Large intestine (tissue), 3 donors: Measurements from ENCODE around the gene ZFR2. TPM values are rescaled to one million over a fixed set of nuclear protein-coding genes. Genes with fewer than 3 reads are reported as not detected.

ENCODE experiments used
- DNase-seq, 2 donors: peaks; one replicate each; pipeline versions ENCODE4 v3.0.0 to v3.0.0-alpha.2; 2013
- H3K27ac ChIP-seq: one replicate; pipeline ENCODE4 v1.5.1; 2013; ENCODE audit warnings: low read length
- H3K27me3 ChIP-seq: 2 replicates; pipeline ENCODE4 v1.6.1; 2013; ENCODE audit warnings: low read length; ENCODE audit not compliant: control insufficient read depth, insufficient read depth
- H3K36me3 ChIP-seq: 2 replicates; pipeline ENCODE4 v1.6.1; 2013; ENCODE audit warnings: low read length; ENCODE audit not compliant: control insufficient read depth, insufficient read depth
- H3K4me1 ChIP-seq: one replicate; pipeline ENCODE4 v1.6.1; 2013; ENCODE audit warnings: low read length; ENCODE audit not compliant: control insufficient read depth, insufficient read depth
- H3K4me3 ChIP-seq: one replicate; pipeline ENCODE4 v1.5.1; 2013; ENCODE audit warnings: low read length
- H3K9me3 ChIP-seq: one replicate; pipeline ENCODE4 v1.6.1; 2013; ENCODE audit warnings: mild to moderate bottlenecking, low read depth, low read length, moderate library complexity; ENCODE audit not compliant: control insufficient read depth
- WGBS: methylation state at CpG from one replicate; pipeline ENCODE4 v1.1.5; 2013; ENCODE audit warnings: low lambda C conversion rate; ENCODE audit not compliant: insufficient coverage; 5-methylcytosine and 5-hydroxymethylcytosine counted together
- polyA plus RNA-seq: library from polyadenylated mRNA; unstranded; fragments of 120-200 nt; gene quantifications from one replicate; pipeline ENCODE4 v1.2.1, GENCODE V29; 2013

The ZFR2 gene
- polyA plus RNA-seq, 1 donor, result 1.8 TPM

GRCh38 chr19:3837922-3838321 lies 30.9 kb downstream of the ZFR2 start:
- H3K36me3 ChIP-seq, result no peaks in the 10 kb centered on the region
- no peak overlapping the region for H3K27ac ChIP-seq
- WGBS, result no CpG with 5 or more reads among the region's 19 CpGs
- H3K4me1 ChIP-seq, result no peaks in the 10 kb centered on the region
- no peaks in the 10 kb centered on the region for H3K9me3 ChIP-seq
- no peaks in the 10 kb centered on the region for H3K27me3 ChIP-seq
- H3K4me3 ChIP-seq, result no peak overlapping the region
- no peak for DNase-seq

DNA sequence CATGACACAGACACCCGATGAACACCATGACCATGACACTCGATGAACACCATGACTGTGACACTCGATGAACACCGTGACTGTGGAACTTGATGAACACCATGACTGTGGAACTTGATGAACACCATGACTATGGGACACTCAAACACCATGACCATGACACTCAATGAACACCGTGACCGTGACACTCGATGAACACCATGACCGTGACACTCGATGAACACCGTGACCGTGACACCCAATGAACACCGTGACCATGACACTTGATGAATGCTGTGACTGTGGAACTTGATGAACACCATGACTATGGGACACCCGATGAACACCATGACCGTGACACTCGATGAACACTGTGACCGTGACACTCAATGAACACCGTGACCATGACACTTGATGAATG lies 31.5 kb downstream of the ZFR2 start:
- Histone ChIP-seq H3K27ac (no peak overlapping the region), H3K36me3 (no peaks in the 10 kb centered on the region), H3K27me3 (no peaks in the 10 kb centered on the region), H3K4me1 (no peaks in the 10 kb centered on the region), H3K4me3 (no peak overlapping the region), H3K9me3 (no peaks in the 10 kb centered on the region)
- DNase-seq, result no peak
- WGBS, result no CpG with 5 or more reads among the region's 17 CpGs

GRCh38 chr19:3836887-3837286 lies 32.0 kb downstream of the ZFR2 start:
- Histone ChIP-seq H3K9me3 (no peaks in the 10 kb centered on the region), H3K27me3 (no peaks in the 10 kb centered on the region)
- no CpG with 5 or more reads among the region's 6 CpGs for WGBS

DNA sequence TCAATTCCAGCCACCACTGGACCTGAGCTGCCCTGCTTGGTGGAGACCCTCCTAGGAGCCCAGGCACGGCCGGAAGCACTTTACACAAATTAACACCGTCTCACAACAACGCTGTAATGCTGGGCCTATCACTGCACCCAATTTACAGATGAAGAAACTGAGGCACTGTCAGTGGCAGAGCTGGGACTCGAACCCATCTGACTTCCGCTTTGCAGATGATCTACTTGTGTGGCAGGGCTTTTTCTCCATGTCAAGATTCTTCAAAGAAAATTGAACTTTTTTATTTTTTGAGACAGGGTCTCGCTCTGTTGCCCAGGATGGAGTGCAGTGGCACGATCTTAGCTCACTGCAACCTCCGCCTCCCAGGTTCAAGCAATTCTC lies 33.8 kb downstream of the ZFR2 start:
- H3K36me3 ChIP-seq, result no peaks in the 10 kb centered on the region
- no peaks in the 10 kb centered on the region for H3K27me3 ChIP-seq
- no peak overlapping the region for H3K4me3 ChIP-seq
- H3K27ac ChIP-seq, result no peak overlapping the region
- H3K9me3 ChIP-seq, result no peaks in the 10 kb centered on the region
- no peak for DNase-seq
- H3K4me1 ChIP-seq, result no peaks in the 10 kb centered on the region
- no CpG with 5 or more reads among the region's 9 CpGs for WGBS

More at GRCh38 chr19:3836887-3837286, 32.0 kb downstream of the ZFR2 start:
- no peaks in the 10 kb centered on the region for H3K36me3 ChIP-seq
- DNase-seq, result no peak
- no peaks in the 10 kb centered on the region for H3K4me1 ChIP-seq
- no peak overlapping the region for H3K27ac ChIP-seq
- no peak overlapping the region for H3K4me3 ChIP-seq

GRCh38 chr19:3834349-3835054 lies 34.3 kb downstream of the ZFR2 start:
- WGBS, result no CpG with 5 or more reads among the region's 35 CpGs
- H3K4me3 ChIP-seq, result no peak overlapping the region
- no peaks in the 10 kb centered on the region for H3K9me3 ChIP-seq
- no peaks in the 10 kb centered on the region for H3K36me3 ChIP-seq
- H3K27ac ChIP-seq, result no peak overlapping the region
- no peak for DNase-seq
- H3K27me3 ChIP-seq, result no peaks in the 10 kb centered on the region
- no peaks in the 10 kb centered on the region for H3K4me1 ChIP-seq

- Histone ChIP-seq H3K9me3 (no peaks in the 10 kb centered on the region), H3K4me3 (no peak overlapping the region), H3K36me3 (no peaks in the 10 kb centered on the region), H3K27me3 (no peaks in the 10 kb centered on the region), H3K4me1 (no peaks in the 10 kb centered on the region), H3K27ac (no peak overlapping the region)
- WGBS, result 67% methylated on average over 3 of the region's 34 CpGs
- no peak for DNase-seq
These were observed 35.1 kb downstream of the ZFR2 start for GRCh38 chr19:3833578-3834348.

DNA sequence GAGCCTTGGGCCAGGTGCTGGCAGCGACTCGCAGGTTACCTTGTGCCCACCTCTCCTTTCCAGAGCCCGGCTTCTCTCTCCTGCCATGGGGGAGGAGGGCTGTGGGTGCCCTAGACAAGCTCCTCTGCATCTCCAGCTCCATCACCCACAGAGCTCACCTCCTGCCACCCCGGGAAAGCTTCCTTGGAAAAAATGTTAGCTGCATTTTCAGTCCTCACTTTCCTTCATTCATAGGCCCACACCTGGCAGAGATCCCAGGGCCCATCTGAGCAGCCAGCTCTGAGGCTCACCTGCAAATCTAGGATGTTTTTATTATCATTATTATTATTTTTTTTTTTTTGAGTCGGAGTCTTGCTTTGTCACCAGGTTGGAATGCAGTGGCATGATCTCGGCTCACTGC lies 36.8 kb downstream of the ZFR2 start:
- no peak overlapping the region for H3K4me3 ChIP-seq
- H3K9me3 ChIP-seq, result no peaks in the 10 kb centered on the region
- no peak overlapping the region for H3K27ac ChIP-seq
- H3K27me3 ChIP-seq, result no peaks in the 10 kb centered on the region
- no peaks in the 10 kb centered on the region for H3K4me1 ChIP-seq
- H3K36me3 ChIP-seq, result no peaks in the 10 kb centered on the region
- WGBS, result no CpG with 5 or more reads among the region's 6 CpGs
- DNase-seq, result no peak

DNA sequence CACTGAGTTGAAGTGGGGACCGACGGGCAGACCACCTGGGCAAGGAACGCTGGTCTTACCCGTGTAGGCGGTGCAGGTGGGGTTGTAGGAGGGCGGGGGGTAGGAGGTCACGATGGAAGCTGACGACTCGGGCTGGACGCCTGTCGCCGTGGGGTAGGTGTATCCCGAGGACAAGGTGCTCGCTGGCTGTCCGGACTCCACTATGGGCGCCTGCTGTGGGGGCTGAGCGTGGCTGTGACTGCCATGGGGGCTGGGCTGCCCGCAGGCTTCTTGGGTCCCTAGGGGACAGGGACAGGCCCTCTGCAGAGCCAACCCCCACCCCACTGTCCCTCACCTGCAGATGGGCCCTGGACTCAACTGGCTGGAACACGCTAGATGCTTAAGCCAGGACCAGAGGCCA lies 37.2 kb downstream of the ZFR2 start:
- no peaks in the 10 kb centered on the region for H3K27me3 ChIP-seq
- H3K27ac ChIP-seq, result no peak overlapping the region
- WGBS, result no CpG with 5 or more reads among the region's 19 CpGs
- no peaks in the 10 kb centered on the region for H3K36me3 ChIP-seq
- H3K4me3 ChIP-seq, result no peak overlapping the region
- no peak for DNase-seq
- no peaks in the 10 kb centered on the region for H3K4me1 ChIP-seq
- no peaks in the 10 kb centered on the region for H3K9me3 ChIP-seq

DNA sequence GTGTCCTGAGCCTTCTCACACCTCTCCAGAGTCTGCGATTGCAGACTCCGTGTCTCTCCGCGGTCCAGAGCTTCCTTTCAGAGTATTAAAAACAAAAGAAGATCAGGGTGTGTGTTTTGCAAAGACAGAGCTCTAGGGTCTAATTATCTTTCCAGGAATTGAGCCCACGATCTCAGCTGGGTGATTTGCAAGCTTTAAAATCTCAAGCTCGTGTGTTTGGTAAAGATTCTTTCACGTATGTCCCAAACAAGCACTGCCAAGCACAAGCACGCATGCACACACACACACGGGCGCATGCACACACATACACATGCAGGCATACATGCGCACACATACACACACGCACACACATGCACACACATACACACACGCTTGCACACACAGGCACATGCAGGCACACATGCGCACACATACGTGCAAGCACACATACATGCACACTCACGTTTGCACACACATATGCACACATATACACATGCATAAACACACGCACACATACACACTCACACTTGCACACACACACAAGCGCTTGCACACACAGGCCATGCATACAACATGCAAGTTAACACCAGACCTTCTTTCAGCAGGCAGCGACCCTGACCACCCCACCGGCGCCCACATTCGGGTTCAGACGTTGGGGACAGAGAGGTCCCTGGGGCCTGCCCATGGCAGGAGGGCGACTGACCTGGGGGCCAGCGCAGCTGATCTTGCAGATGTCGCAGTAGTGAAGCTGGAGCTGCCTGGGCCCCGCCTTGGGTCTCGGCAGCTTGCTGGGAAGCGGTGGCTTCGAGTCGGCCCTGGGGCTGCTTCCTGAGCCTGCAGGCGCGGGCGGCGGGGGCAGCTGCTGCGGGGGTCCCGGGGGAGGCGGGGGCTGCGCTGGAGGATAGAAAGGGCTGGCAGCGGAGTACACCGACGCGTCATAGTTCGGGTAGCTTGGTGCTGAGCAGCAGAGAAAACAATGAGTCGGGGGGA lies 37.9 kb downstream of the ZFR2 start:
- H3K9me3 ChIP-seq, result no peaks in the 10 kb centered on the region
- 20% methylated on average over 1 of the region's 45 CpGs for WGBS
- no peaks in the 10 kb centered on the region for H3K27me3 ChIP-seq
- H3K4me3 ChIP-seq, result no peak overlapping the region
- H3K4me1 ChIP-seq, result no peaks in the 10 kb centered on the region
- no peak for DNase-seq
- H3K27ac ChIP-seq, result no peak overlapping the region
- H3K36me3 ChIP-seq, result no peaks in the 10 kb centered on the region

DNA sequence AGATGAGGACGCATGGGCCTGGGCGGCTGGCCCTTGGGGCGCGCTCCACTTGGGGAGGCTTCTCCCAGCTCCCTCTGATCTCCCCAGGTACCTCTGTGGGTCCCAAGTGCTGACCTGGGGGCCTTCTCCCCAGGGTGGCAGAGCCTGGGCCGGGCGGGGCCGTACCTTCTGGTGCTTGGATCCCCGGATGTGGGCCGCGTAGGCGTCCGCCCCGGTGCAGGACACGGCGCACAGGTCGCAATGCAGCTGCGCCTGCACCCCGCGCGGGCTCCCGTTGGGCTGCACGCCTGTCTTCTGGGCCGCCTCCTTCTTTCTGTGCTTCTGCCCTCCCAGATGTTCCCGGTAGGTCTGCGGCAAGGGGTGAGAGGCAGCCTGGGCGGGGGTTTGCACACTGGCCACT lies 41.5 kb downstream of the ZFR2 start:
- no peaks in the 10 kb centered on the region for H3K36me3 ChIP-seq
- no peaks in the 10 kb centered on the region for H3K9me3 ChIP-seq
- no peak overlapping the region for H3K4me3 ChIP-seq
- no peaks in the 10 kb centered on the region for H3K4me1 ChIP-seq
- DNase-seq, result no peak
- no peak overlapping the region for H3K27ac ChIP-seq
- peaks cover 7% of the 10 kb centered on the region for H3K27me3 ChIP-seq
- no CpG with 5 or more reads among the region's 26 CpGs for WGBS
